ENCODE results near the gene UQCR10.

UQCR10 gene

GRCh38 chr22:29798318-29798717 is 31.1 kb downstream of the UQCR10 start:
- no peak for DNase-seq (ENCODE audit: low spot score)

DNA sequence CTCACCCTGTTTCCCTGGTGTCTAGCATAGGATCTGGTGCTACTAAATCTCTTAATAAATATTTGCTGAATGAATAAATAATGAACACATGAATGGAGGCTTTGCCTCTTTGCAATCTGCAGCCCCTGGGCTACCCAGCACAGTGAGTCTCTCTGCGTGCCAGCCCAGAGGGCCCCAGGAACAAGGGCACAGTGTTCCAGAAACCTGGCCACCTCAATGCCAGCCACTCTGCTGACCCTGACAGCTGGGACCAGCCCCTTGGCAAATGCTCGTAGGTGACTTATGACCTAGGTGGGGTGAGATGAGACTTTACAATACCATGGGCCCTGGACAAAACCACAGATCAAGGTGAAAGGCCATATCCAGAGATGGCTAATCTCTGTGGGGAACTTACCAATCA is 31.6 kb downstream of the UQCR10 start:
- no peak for DNase-seq (ENCODE audit: low spot score)

DNA sequence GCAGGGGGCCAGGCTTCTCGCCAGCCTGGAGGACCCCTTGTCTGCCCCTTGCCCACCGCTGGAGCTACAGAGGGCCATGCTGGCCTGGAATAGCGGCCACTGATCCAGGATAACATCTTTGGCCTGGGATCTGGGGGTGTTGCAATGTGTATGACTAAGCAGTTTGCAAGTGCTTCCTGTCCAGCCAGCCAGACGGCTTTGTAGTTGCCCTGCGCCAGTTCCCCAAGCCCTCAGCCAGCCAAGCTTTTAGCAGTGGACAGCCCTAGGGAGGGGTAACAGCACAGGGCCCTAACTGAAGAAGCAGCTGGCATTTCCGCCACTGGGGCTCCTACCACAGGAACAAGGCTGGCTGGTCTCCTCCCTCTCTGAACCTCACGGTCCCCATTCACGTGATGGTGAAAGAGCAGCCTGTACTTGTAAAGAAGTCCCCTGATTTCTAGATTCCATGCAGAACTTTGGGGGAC is 32.1 kb downstream of the UQCR10 start:
- DNase-seq (ENCODE audit: low spot score), result peak; percentile 32

DNA sequence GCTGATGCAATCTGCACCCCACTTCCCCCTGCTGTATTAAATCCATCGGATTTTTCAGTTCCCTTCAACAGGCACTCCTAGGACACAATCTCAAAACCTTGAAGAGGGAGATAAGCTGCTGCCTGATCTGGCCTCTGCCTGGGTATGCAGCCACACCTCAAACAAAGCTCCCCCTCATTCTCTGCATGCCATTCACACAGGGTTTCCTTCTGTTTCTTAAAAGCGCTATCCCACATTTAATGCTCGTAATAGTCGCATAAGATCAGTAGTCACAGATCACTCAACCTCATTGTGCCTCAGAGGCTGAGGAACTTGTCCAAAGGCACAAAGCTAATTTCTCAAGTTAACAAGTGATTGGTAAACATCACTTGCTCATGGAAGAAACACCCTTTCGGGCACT is 34.0 kb downstream of the UQCR10 start:
- DNase-seq (ENCODE audit: low spot score), result no peak

DNA sequence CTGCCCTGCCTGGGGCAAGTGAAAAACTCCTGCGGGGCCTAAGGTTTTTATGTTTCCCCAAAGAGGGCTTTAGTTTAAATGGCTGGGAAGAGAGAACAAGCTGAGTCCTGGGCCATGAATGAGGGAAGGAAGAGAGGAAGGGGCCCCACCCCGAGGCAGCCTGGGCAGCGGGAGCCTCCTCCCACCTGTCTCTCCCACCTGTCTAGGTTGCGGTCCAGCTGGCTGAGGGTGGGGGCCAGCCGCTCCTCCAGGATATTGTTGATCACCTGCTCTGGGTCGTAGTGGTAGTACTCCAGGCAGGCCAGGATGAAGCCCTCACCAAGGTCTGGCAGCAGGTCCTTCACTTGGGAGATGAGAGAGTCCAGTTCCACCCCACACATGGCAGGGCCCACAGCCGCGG is 34.6 kb downstream of the UQCR10 start:
- no peak for DNase-seq (ENCODE audit: low spot score)

- no peak for DNase-seq (ENCODE audit: low spot score)
Measured at GRCh38 chr22:29803190-29803589, 36.0 kb downstream of the UQCR10 start.

- DNase-seq (ENCODE audit: low spot score), result no peak
Measured at GRCh38 chr22:29804985-29805384, 37.8 kb downstream of the UQCR10 start.

DNA sequence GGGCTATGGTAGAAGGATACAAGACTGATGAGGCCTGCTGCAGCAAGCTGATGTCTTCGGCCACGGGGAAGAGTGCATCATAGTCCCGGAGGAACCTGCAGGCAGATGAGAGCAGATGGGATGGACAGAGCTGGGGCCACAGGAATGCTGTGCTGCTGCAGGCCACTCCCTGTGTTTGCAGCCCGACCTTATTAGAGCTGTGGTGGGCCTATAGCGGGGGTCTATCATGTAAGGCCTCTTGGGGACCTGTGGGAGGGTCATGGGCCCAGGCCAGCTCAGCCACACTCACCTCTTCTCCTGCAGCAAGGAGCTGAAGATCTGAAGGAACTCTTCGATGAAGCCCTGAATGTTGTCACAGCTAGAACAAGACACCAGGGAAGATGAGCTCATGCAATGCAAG is 39.0 kb downstream of the UQCR10 start:
- no peak for DNase-seq (ENCODE audit: low spot score)

GRCh38 chr22:29810216-29810615 is 43.0 kb downstream of the UQCR10 start:
- DNase-seq (ENCODE audit: low spot score), result no peak

- DNase-seq (ENCODE audit: low spot score), result peak; percentile 66
Measured at GRCh38 chr22:29811377-29811776, 44.2 kb downstream of the UQCR10 start.

DNA sequence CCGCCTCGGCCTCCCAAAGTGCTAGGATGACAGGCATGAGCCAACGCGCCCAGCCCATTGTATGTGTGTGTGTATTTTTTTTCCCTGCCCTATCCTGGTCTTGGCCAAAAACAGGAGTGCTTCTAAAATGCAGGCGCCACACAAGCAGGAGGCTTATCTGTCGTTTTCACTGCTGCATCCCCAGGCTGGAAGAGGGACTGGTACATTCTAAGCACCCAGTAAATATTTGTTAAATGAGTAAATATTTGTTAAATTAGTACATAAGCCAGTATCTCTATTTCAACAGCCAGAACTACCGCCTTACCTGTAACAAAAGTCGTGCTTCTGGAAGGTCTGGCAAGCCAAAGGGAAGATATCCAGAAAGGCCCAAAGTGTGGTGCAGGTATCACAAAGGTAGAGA is 46.0 kb downstream of the UQCR10 start:
- DNase-seq (ENCODE audit: low spot score), result no peak

- peak; percentile 42 for DNase-seq (ENCODE audit: low spot score)
Measured at GRCh38 chr22:29813563-29813962, 46.4 kb downstream of the UQCR10 start.

- no peak for DNase-seq (ENCODE audit: low spot score)
Measured at GRCh38 chr22:29814003-29814402, 46.8 kb downstream of the UQCR10 start.

- no peak for DNase-seq (ENCODE audit: low spot score)
Measured at GRCh38 chr22:29815580-29815979, 48.4 kb downstream of the UQCR10 start.

DNA sequence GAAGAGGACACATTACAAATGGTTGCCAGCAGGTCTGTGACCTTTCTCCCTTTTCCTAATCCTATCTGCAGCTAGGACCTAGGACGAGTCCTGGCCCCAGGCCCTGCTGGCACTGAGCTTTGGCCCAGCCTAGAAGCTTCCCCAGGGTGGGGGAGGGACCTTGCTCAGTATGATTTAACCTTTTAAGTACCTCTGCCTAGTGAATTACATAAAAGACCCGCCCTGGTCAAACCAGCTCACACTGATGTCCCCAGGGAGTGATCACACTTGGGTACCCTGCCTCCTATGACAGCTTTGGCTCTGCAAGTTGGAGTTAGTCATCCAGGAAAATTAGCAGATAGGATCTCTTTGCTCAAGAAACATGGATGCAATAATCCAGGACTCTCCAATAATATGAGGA is 49.0 kb downstream of the UQCR10 start:
- no peak for DNase-seq (ENCODE audit: low spot score)

DNA sequence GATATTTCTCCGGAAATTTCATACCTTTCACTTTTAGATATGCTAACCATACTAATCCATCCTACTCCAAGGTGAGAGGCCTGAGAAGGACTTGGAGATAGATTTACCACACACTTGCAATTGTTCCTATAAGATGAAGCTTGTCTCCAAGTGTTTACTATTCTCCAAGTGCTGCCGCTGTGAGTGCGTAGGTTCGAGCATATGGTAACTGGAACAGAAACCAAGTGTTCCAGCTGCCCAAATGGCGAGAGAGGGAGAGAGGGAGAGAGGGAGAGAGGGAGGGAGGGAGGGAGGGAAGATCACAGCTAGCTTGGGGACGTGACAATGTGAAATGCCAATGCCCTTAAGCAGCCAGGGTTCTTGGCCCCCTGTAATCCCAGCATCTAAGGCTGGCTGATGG is 49.4 kb downstream of the UQCR10 start:
- DNase-seq (ENCODE audit: low spot score), result no peak

DNA sequence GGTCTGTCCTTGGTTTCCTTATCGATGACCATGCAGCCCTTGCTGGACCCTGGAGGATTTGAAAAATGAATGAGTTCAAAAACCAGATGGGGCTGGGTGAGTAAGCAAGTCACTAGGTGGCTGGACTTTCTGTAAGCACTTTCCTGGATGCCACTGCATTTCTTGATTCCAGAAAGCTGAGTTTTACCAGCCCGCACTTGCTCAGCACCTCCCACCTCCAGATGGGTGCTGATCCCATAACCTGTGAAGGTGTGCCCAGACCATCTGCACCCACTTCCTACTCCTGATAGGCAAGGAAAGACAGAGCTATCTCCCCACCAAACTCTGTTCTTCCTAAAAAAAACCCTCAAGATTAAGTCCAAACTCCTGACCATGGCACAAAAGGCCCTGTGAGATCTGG is 49.8 kb downstream of the UQCR10 start:
- no peak for DNase-seq (ENCODE audit: low spot score)

DNA sequence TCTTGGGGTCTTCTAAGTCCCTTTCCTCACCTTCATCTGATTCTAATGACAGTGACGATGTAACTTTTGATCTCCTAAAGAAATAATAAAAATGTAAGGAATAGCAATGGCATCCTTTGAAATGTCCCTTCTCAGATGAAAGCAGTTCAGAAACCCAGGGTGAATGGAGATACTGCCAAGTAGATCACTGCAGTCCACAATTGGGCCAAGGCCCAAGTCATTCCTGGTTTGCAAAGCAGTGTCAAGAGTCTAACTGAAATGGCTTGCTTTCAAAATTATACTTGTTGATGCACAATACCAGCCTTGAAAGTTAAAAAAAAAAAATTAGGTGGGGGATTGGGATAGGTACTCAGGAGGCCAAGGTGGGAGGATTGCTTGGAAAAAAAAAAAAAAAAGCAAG is 50.6 kb downstream of the UQCR10 start:
- no peak for DNase-seq (ENCODE audit: low spot score)

DNA sequence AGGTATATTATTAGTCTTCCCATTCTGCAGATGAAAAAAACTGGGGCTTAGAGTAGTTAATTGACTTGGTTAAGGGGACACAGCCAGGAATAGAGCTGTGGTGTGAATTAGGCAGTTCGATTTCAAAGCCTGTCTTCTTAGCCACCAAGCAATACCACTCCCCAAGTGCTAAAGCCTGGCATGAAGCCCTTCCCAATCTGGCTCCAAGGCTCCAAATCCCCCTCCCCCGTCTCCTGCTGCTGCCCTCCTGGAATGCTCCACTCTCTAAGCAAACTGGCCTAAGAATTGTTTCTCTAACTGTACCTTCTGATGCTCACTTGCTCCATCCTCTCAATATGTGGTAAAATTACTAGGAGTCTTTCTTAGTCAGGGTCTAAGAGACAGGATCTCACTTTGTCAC is 52.3 kb downstream of the UQCR10 start:
- no peak for DNase-seq (ENCODE audit: low spot score)
